SK-N-SH (cell line): ENCODE measurements around the gene CNOT4. TPM values are rescaled to one million over a fixed set of nuclear protein-coding genes. Genes with fewer than 3 reads are reported as not detected.

ENCODE experiments used
- CTCF ChIA-PET: fragments of 300-600, 350-600 bp; formaldehyde crosslinking; extraction: SDS; loops from one replicate; lab custom pipeline; 2021; lab: Yijun Ruan, JAX
- POLR2A ChIA-PET: fragments of 350-600 bp; sonication (Branson Sonifier 250); formaldehyde crosslinking; extraction: SDS; loops from one replicate; lab custom pipeline; 2020; ENCODE audit warnings: antibody characterized with exemption, inconsistent platforms; lab: Yijun Ruan, JAX
- DNase-seq: peaks from one replicate; pipeline ENCODE4 v3.0.0; 2012
- H2AFZ ChIP-seq: fragments of 200-600 bp; sonication (generic); 2 replicates; pipeline ENCODE4 v1.8.1; 2016; ENCODE audit warnings: antibody characterized with exemption, mild to moderate bottlenecking, low read depth
- H3F3A ChIP-seq: fragments of 200-600 bp; sonication (generic); replicated peaks from 2 replicates; pipeline ENCODE3; 2016; ENCODE audit warnings: antibody characterized with exemption, mild to moderate bottlenecking; ENCODE audit not compliant: insufficient read depth
- H3K27ac ChIP-seq, 2 experiments: fragments of 200-500 bp in 1 of 2; fragments of 200-600 bp in 1 of 2; sonication (Bioruptor generic) in 1 of 2; sonication (generic), shearing (Covaris generic) in 1 of 2; 2 replicates each; pipeline versions ENCODE4 v1.5.1 to v1.6.1; 2014 to 2016; ENCODE audit warnings: low read depth in 2 of 2, inconsistent platforms in 1 of 2, low read length in 1 of 2, mild to moderate bottlenecking in 1 of 2, mixed read lengths in 1 of 2
- H3K27me3 ChIP-seq: fragments of 200-600 bp; sonication (generic), shearing (Covaris generic); 2 replicates; pipeline ENCODE4 v1.6.1; 2016; ENCODE audit warnings: mixed run types; ENCODE audit not compliant: insufficient read depth
- H3K36me3 ChIP-seq, 2 experiments: fragments of 200-500 bp in 1 of 2; fragments of 200-600 bp in 1 of 2; sonication (Bioruptor generic) in 1 of 2; sonication (generic) in 1 of 2; replicated peaks in 1 of 2; 2 replicates each; pipeline versions ENCODE3 to v1.5.1; 2014 to 2016; ENCODE audit warnings: low read length in 1 of 2, mild to moderate bottlenecking in 1 of 2; ENCODE audit not compliant: insufficient read depth in 2 of 2, control insufficient read depth in 1 of 2
- H3K4me1 ChIP-seq, 2 experiments: fragments of 200-500 bp in 1 of 2; fragments of 200-600 bp in 1 of 2; sonication (Bioruptor generic) in 1 of 2; sonication (generic), shearing (Covaris generic) in 1 of 2; 2 replicates each; pipeline versions ENCODE4 v1.5.1 to v1.6.1; 2014 to 2016; ENCODE audit warnings: low read depth in 1 of 2, low read length in 1 of 2, mixed run types in 1 of 2; ENCODE audit not compliant: insufficient read depth in 2 of 2, control insufficient read depth in 1 of 2
- H3K4me2 ChIP-seq: fragments of 200-600 bp; sonication (generic), shearing (Covaris generic); 2 replicates; pipeline ENCODE4 v1.6.1; 2017; ENCODE audit warnings: mixed run types
- H3K4me3 ChIP-seq, 2 experiments: fragments of 200-500 bp in 1 of 2; fragments of 200-600 bp in 1 of 2; sonication (Bioruptor generic) in 1 of 2; sonication (generic), shearing (Covaris generic) in 1 of 2; 2 replicates each; pipeline versions ENCODE4 v1.5.1 to v1.8.1; 2014 to 2016; ENCODE audit warnings: low read depth in 2 of 2, inconsistent platforms in 1 of 2, low read length in 1 of 2, mild to moderate bottlenecking in 1 of 2, mixed read lengths in 1 of 2, moderate library complexity in 1 of 2
- H3K79me2 ChIP-seq: fragments of 200-600 bp; sonication (generic); 2 replicates; pipeline ENCODE4 v1.8.1; 2017; ENCODE audit warnings: mild to moderate bottlenecking; ENCODE audit not compliant: insufficient read depth
- H3K9ac ChIP-seq: fragments of 200-600 bp; sonication (generic); 2 replicates; pipeline ENCODE4 v1.6.1; 2017; ENCODE audit warnings: mixed run types
- H3K9me2 ChIP-seq: fragments of 200-600 bp; sonication (generic); 2 replicates; pipeline ENCODE4 v1.6.1; 2017; ENCODE audit warnings: mixed run types
- H3K9me3 ChIP-seq: fragments of 200-600 bp; sonication (generic); 2 replicates; pipeline ENCODE4 v1.6.1; 2017; ENCODE audit warnings: mixed run types, mild to moderate bottlenecking, moderate library complexity
- H4K20me1 ChIP-seq: fragments of 200-600 bp; sonication (generic); 2 replicates; pipeline ENCODE4 v1.6.1; 2017; ENCODE audit warnings: mild to moderate bottlenecking, mixed run types; ENCODE audit not compliant: insufficient read depth
- CTCF ChIP-seq: fragments of 200-600 bp; sonication (generic); IDR thresholded peaks from 2 replicates; pipeline ENCODE4 v1.6.1; 2017; ENCODE audit warnings: antibody characterized with exemption, mild to moderate bottlenecking, moderate library complexity
- EZH2phosphoT487 ChIP-seq: fragments of 200-600 bp; sonication (generic); IDR thresholded peaks from 2 replicates; pipeline ENCODE4 v1.6.1; 2017; ENCODE audit warnings: low read depth, mixed run types, mild to moderate bottlenecking, antibody characterized with exemption, moderate library complexity, borderline replicate concordance
- GABPA ChIP-seq: IDR thresholded peaks from 2 replicates; pipeline ENCODE4 v1.4.0; 2012; ENCODE audit warnings: low read depth, mild to moderate bottlenecking
- IRF3 ChIP-seq: fragments of 150-350 bp; IDR thresholded peaks from 2 replicates; pipeline ENCODE4 v1.6.1; 2016; ENCODE audit warnings: mild to moderate bottlenecking, low read depth, low read length
- MAX ChIP-seq: IDR thresholded peaks from 2 replicates; pipeline ENCODE4 v1.4.0; 2012; ENCODE audit warnings: low read depth
- NFIC ChIP-seq: IDR thresholded peaks from 2 replicates; pipeline ENCODE4 v1.4.0; 2012; ENCODE audit warnings: borderline replicate concordance
- PBX3 ChIP-seq: IDR thresholded peaks from 2 replicates; pipeline ENCODE4; 2012
- POLR2AphosphoS5 ChIP-seq: IDR thresholded peaks from 2 replicates; pipeline ENCODE4 v1.6.1; 2012; ENCODE audit warnings: low read depth, low read length
- REST ChIP-seq: IDR thresholded peaks from 2 replicates; pipeline ENCODE4 v1.6.1; 2012; ENCODE audit warnings: mild to moderate bottlenecking, low read depth, low read length, moderate library complexity
- TCF12 ChIP-seq: IDR thresholded peaks from 2 replicates; pipeline ENCODE4 v1.4.0; 2012
- WGBS: methylation state at CpG from one replicate; pipeline ENCODE4 v1.1.6; 2017; ENCODE audit warnings: low lambda C conversion rate; 5-methylcytosine and 5-hydroxymethylcytosine counted together
- polyA plus RNA-seq, 3 experiments: library from polyadenylated mRNA; depleted of rRNA; stranded (reverse); fragments of >200 nt; gene quantifications; 2 replicates each; pipeline ENCODE4 v1.2.3, GENCODE V29; 2012

CNOT4 gene
- polyA plus RNA-seq, 1 of the 3 experiments (the other 2 are of a cell fraction): 8.0 TPM

- H2AFZ ChIP-seq: no peak overlapping the region
- H3K27ac ChIP-seq: no peak overlapping the region
- no peaks in the 10 kb centered on the region for H3F3A ChIP-seq
- no peak for DNase-seq
- H3K4me2 ChIP-seq: no peak overlapping the region
- peaks cover 0 to 4% of the 10 kb centered on the region in 2 experiments; a peak in 1 of 4 replicates for H3K4me1 ChIP-seq
- H3K4me3 ChIP-seq: no peak overlapping the region
- peaks cover 46% of the 10 kb centered on the region for H4K20me1 ChIP-seq
- no peak overlapping the region for H3K9ac ChIP-seq
- H3K36me3 ChIP-seq: peaks cover 5 to 10% of the 10 kb centered on the region in 2 experiments
- CTCF ChIA-PET: interaction anchor here (0.9 to 2.0 kb wide), 3 partner anchors 9 to 14 kb away, joined by 3 to 8 read pairs (median 5); no protein-coding TSS in a partner anchor
- no peaks in the 10 kb centered on the region for H3K27me3 ChIP-seq
- H3K79me2 ChIP-seq: peaks cover 74% of the 10 kb centered on the region
- POLR2A ChIA-PET: no interaction called here
- TF ChIP-seq EZH2phosphoT487 (no peak), REST (no peak), POLR2AphosphoS5 (no peak), CTCF (no peak), GABPA (no peak), PBX3 (no peak), NFIC (no peak), MAX (no peak), IRF3 (no peak), TCF12 (no peak)
- WGBS: 97% methylated on average over 2 of the region's 2 CpGs
- H3K9me3 ChIP-seq: no peaks in the 10 kb centered on the region
- H3K9me2 ChIP-seq: no peaks in the 10 kb centered on the region
Measured at GRCh38 chr7:135425036-135425435, 84.9 kb downstream of the CNOT4 start.
